ENCODE measurements around the gene ZDHHC6.

DNA sequence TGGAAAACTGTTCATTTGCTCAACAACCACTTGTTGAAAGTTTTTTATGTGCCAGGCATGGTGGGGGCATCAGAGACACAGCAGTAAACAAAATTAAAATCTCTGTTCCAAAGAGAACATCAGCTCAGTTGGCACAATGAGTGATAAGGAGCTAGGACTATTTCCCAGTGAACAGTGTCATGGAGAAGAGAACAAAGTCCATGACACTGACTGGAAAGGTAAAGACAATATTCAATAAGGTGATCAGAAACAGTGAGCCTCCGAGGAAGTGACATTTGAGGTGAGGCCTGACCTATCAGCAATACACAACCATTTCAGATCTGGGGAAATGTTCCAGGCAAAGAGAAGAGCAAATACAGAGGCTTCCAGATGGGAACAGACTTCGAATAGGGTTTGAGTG is 58.2 kb downstream of the ZDHHC6 start:
- TF ChIP-seq, protein P1, sequence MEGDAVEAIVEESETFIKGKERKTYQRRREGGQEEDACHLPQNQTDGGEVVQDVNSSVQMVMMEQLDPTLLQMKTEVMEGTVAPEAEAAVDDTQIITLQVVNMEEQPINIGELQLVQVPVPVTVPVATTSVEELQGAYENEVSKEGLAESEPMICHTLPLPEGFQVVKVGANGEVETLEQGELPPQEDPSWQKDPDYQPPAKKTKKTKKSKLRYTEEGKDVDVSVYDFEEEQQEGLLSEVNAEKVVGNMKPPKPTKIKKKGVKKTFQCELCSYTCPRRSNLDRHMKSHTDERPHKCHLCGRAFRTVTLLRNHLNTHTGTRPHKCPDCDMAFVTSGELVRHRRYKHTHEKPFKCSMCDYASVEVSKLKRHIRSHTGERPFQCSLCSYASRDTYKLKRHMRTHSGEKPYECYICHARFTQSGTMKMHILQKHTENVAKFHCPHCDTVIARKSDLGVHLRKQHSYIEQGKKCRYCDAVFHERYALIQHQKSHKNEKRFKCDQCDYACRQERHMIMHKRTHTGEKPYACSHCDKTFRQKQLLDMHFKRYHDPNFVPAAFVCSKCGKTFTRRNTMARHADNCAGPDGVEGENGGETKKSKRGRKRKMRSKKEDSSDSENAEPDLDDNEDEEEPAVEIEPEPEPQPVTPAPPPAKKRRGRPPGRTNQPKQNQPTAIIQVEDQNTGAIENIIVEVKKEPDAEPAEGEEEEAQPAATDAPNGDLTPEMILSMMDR (IDR thresholded peaks at IDR 0.05) = no peak
- TF ChIP-seq POLR2A (IDR thresholded peaks at IDR 0.05) = no peak
